Stimulated activated CD8-positive, alpha-beta memory T cell treated with anti-CD3 and anti-CD28 coated beads, Interleukin-12 subunit alpha, Interleukin-12 subunit beta, amount 100 ng/mL, for 4 hours (primary cell): ENCODE results near the gene FLVCR1.

ENCODE experiments used
- DNase-seq: peaks from one replicate; pipeline ENCODE4 v3.0.0-alpha.2; 2020; ENCODE audit warnings: low read depth

FLVCR1 gene

GRCh38 chr1:212915245-212916091, 57.4 kb downstream of the FLVCR1 start:
- no peak for DNase-seq

GRCh38 chr1:212916481-212917133, 58.5 kb downstream of the FLVCR1 start:
- DNase-seq: no peak

GRCh38 chr1:212917134-212917485, 59.0 kb downstream of the FLVCR1 start:
- DNase-seq: no peak

GRCh38 chr1:212917858-212918257, 59.8 kb downstream of the FLVCR1 start:
- DNase-seq: no peak

GRCh38 chr1:212918824-212919223, 60.7 kb downstream of the FLVCR1 start:
- no peak for DNase-seq

GRCh38 chr1:212920246-212920645, 62.2 kb downstream of the FLVCR1 start:
- no peak for DNase-seq

DNA sequence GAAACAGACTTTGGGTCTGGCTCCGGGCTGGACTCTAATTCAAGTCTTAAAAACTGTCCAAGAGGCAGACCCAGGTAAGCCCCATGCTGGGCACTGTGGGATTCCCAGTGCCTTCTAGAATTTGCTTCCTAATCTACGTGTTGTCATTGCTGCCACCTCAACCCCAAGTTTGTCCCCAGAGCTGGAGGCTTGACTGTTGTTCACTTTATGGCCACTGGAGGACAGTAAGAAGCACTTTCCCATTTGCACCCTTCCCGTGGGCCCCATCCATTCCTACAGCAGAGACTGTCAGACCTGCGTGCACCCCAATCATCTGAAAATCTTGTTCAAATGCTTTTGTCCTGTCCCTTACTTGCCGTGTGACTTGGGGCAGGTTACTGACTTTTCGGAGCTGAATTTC, 62.8 kb downstream of the FLVCR1 start:
- no peak for DNase-seq

- no peak for DNase-seq
Measured at GRCh38 chr1:212922016-212922415, 63.9 kb downstream of the FLVCR1 start.

GRCh38 chr1:212926372-212926771, 68.3 kb downstream of the FLVCR1 start:
- DNase-seq: no peak

GRCh38 chr1:212928323-212929291, 70.5 kb downstream of the FLVCR1 start:
- no peak for DNase-seq

- DNase-seq: no peak
Measured at GRCh38 chr1:212930986-212931678, 73.1 kb downstream of the FLVCR1 start.

GRCh38 chr1:212933815-212934471, 75.9 kb downstream of the FLVCR1 start:
- no peak for DNase-seq

DNA sequence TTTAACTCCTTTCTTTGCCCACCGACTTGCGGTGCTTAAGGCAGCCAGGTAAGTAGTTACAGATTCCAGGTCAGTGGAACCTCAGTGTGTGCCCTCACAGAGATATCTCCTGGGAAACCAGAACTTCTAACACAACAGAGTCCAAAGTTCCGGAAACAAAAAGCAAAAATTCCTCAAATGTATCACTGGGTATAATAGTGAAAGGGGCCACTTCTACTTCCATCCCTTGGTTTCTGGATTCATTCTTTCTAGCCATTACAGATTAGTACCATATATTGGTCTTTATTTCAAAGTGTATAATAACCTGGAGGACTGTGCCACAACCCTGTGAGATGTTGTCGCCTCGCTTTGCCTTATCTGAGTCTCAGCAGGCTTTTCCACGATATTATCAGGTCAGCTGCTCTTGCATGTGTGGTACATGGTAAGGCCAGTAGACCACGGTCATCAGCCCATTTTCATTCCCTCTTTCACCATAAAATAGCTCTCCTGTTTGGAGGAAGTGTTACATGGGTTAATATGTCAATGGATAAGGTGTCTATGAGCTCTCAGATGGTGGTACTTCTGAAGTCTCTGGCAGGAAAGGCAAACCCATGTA, 77.4 kb downstream of the FLVCR1 start:
- DNase-seq: no peak

- DNase-seq: no peak
Measured at GRCh38 chr1:212937034-212937433, 79.0 kb downstream of the FLVCR1 start.

DNA sequence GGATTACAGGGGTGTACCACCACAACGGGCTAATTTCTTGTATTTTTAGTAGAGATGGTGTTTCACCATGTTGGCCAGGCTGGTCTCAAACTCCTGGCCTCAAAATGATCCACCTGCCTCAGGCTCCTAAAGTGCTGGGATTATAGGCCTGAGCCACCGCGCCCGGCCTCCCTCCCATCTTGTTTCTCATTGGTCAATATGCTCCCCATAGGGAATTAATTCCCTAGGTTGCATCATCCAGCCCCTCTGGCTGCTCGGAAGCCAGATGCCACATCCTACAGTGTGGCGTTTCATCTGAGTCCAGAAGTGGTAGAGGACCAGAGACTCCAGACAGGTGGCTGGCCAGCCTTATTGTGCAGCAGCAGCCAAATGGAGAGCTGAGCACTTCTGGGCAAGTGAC, 80.8 kb downstream of the FLVCR1 start:
- no peak for DNase-seq

GRCh38 chr1:212941452-212941851, 83.4 kb downstream of the FLVCR1 start:
- no peak for DNase-seq

DNA sequence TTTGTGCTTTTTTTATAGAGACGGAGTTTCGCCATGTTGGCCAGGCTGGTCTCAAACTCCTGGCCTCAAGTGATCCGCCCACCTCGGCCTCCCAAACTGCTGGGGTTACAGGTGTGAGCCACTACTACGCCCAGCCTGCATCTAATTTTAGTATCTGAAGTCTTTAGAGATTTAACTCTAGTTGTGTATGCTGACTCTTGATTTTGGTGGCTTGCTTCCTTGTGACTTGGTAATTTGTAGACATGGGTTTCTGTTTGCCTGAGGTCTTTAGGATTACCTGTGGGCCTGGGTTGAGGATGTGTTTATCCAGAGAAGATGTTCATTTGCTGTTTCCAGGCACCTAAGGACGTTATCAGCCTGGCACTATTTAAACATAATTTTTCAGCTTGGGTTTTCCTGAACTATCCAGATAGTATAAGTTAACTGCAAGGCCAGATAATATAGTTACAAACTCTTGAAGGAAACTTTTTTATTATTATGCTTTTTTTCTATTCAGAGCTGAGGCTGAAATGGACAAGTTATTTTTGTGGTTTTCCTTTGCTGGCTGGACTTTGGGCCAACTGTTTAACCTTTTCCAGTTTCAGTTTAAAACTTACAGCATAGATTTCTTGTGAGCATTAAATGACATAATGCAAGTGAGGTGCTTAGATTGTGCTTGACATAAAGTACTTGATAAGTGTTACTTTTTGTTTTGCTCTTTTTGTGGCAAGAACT, 84.8 kb downstream of the FLVCR1 start:
- no peak for DNase-seq

- DNase-seq: no peak
Measured at GRCh38 chr1:212943393-212943710, 85.3 kb downstream of the FLVCR1 start.

DNA sequence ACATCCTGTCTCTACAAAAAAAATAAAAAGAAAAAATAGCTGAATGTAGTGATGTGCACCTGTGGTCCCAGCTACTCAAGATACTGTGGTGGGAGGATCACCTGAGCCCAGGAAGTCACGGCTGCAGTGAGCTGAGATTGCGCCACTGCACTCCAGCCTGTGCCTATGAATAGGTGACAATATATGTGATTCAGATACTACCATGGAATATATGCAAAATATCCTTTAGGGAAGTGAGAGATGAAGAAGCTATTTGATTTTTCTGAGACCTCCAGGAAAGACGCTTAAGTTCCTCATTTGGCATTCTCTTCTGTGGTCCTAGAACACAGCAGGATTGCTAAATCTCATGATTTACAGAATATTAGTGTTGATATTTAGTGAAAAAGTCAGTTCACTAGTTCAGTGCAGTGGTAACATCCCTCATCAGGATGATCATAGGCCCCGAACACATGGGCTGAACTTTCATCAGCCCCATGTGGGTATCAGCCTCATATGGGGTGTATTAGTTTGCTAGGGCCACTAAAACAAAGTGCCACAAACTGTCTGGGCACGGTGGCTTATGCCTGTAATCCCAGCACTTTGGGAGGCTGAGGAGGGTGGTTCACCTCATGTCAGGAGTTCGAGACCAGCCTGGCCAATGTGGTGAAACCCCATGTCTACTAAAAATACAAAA, 86.3 kb downstream of the FLVCR1 start:
- DNase-seq: no peak

GRCh38 chr1:212945056-212945455, 87.0 kb downstream of the FLVCR1 start:
- no peak for DNase-seq
